ENCODE data around the gene PKD2L2. TPM values are rescaled to one million over a fixed set of nuclear protein-coding genes. Genes with fewer than 3 reads are reported as not detected.
"Not testable (repeated sequence)": the region's sequence is repeated elsewhere in the genome, so short reads cannot be mapped to it uniquely, and the experiment has no call there.

PKD2L2 gene
- total RNA-seq, 2 experiments from 2014 or later: not detected

DNA sequence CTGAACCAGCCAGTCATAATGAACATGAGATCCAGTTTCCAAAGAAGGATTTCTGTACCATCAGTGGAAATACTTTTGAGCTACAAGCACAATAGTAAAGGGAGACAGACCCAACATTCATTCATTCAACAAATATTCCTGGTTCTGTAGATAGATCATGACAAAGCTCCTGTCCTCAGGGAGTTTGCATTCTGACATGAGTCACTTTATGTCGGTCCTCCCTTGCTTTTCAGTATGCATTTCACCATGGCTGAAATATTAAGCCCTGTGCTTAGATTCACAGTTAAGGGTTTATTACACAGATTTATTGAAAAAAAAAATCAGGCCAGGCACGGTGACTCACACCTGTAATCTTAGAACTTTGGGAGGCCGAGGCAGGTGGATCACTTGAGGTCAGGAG is 27.0 kb upstream of the PKD2L2 start:
- DNase-seq: no peak
- POLR2A ChIA-PET: interaction anchor here (1.1 kb wide), 1 partner anchor 27 kb away, joined by 3 read pairs; the partner anchor contains the start of gene PKD2L2
- ATAC-seq (ENCODE audit: poor library complexity): no peak
- Mint-ChIP-seq H3K27ac (no peak overlapping the region), H3K36me3 (ENCODE audit: low read depth) (no peaks in the 10 kb centered on the region), H3K4me1 (ENCODE audit: low read depth) (peaks cover 27% of the 10 kb centered on the region), H3K4me3 (no peak overlapping the region), H3K9me3 (no peaks in the 10 kb centered on the region), H3K27me3 (no peaks in the 10 kb centered on the region)
- Histone ChIP-seq H3K4me3 (ENCODE audit: low read length) (no peak overlapping the region), H3K27ac (ENCODE audit: low read depth in 1 of 2, low read length in 2 of 2) (no peak overlapping the region), H3K4me1 (ENCODE audit: insufficient read depth, low read length) (peaks cover 6% of the 10 kb centered on the region), H3K27me3 (ENCODE audit: control insufficient read depth in 1 of 2, insufficient read depth in 2 of 2, low read length in 2 of 2) (no peaks in the 10 kb centered on the region), H3K36me3 (ENCODE audit: insufficient read depth, low read length) (no peaks in the 10 kb centered on the region), H3K9me3 (ENCODE audit: control insufficient read depth in 1 of 2, insufficient read depth in 1 of 2, low read length in 2 of 2) (no peaks in the 10 kb centered on the region)
- intact Hi-C loops (cut with DNase I, micrococcal nuclease): no loop called here
- TF ChIP-seq, protein P1, sequence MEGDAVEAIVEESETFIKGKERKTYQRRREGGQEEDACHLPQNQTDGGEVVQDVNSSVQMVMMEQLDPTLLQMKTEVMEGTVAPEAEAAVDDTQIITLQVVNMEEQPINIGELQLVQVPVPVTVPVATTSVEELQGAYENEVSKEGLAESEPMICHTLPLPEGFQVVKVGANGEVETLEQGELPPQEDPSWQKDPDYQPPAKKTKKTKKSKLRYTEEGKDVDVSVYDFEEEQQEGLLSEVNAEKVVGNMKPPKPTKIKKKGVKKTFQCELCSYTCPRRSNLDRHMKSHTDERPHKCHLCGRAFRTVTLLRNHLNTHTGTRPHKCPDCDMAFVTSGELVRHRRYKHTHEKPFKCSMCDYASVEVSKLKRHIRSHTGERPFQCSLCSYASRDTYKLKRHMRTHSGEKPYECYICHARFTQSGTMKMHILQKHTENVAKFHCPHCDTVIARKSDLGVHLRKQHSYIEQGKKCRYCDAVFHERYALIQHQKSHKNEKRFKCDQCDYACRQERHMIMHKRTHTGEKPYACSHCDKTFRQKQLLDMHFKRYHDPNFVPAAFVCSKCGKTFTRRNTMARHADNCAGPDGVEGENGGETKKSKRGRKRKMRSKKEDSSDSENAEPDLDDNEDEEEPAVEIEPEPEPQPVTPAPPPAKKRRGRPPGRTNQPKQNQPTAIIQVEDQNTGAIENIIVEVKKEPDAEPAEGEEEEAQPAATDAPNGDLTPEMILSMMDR (IDR thresholded peaks at IDR 0.05): no peak
- CTCF ChIA-PET: no interaction called here

DNA sequence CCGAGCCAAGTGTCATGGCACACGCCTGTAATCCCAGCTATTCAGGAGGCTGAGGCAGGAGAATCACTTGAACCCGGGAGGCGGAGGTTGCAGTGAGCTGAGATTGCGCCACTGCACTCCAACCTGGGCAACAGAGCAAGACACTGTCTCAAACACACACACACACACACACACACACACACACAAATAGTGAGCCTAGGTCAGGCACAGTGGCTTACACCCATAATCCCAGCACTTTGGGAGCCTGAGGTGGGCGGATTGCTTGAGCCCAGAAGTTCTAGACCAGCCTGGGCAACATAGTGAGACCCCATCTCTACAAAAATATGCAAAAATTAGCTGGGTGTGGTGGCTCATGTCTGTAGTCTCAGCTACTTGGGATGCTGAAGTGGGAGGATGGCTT is 25.6 kb upstream of the PKD2L2 start:
- H3K27ac ChIP-seq (ENCODE audit: low read depth in 1 of 2, low read length in 2 of 2); H3K36me3 Mint-ChIP-seq (ENCODE audit: low read depth); H3K27me3 ChIP-seq (ENCODE audit: control insufficient read depth in 1 of 2, insufficient read depth in 2 of 2, low read length in 2 of 2); ATAC-seq (ENCODE audit: poor library complexity); H3K36me3 ChIP-seq (ENCODE audit: insufficient read depth, low read length); H3K4me3 Mint-ChIP-seq; CTCF ChIA-PET; H3K9me3 ChIP-seq (ENCODE audit: control insufficient read depth in 1 of 2, insufficient read depth in 1 of 2, low read length in 2 of 2); H3K4me3 ChIP-seq (ENCODE audit: low read length); intact Hi-C loops (cut with DNase I, micrococcal nuclease); H3K9me3 Mint-ChIP-seq; H3K27ac Mint-ChIP-seq; H3K4me1 ChIP-seq (ENCODE audit: insufficient read depth, low read length); POLR2A ChIA-PET; H3K27me3 Mint-ChIP-seq; DNase-seq: not testable (repeated sequence)
- peaks cover 13% of the 10 kb centered on the region for H3K4me1 Mint-ChIP-seq (ENCODE audit: low read depth)

DNA sequence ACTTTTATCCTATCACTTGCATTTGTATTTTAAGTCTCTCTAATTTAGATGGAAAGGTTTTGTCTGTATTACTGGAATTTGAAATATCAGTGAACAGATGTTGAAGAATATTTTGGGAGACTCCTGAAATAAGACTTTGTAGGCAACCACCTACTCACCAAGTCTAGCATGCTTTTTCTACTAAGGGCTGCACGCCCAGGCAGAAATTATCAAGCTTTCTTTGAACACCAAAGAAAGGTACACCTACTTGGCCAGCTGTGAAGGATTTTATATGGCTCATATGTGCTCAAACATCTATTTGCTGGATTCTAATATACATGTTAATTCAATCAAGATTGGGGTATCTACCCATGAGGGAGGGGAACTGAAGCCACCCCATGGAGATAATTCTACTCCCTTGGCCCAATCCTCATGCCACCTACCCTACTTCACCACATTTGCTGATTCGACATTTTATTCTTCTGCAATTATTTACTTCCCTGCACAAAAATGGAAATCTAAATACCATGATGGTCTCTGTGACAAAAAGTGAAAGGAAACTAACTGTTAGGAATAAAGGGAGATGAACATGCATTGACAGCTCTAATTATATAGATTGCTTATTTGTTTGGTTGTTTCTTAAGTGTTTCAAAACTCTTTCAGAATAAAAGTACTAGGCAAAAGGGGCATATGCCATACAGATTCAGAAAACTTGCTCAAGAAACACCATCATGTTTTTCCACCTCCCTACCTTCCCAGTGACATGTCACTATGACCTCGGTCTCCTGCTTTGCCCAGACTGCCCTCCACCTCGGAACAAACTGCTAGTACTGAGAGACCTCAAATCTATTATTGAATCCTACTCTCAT is 22.5 kb upstream of the PKD2L2 start:
- Mint-ChIP-seq H3K4me1 (ENCODE audit: low read depth) (peaks cover 5% of the 10 kb centered on the region), H3K36me3 (ENCODE audit: low read depth) (no peaks in the 10 kb centered on the region), H3K9me3 (no peaks in the 10 kb centered on the region), H3K4me3 (no peak overlapping the region), H3K27me3 (no peaks in the 10 kb centered on the region), H3K27ac (no peak overlapping the region)
- intact Hi-C loops (cut with DNase I, micrococcal nuclease): no loop called here
- DNase-seq (no peak), ATAC-seq (ENCODE audit: poor library complexity) (no peak)
- ChIA-PET POLR2A (no interaction called here), CTCF (interaction anchor here (1.1 kb wide), 1 partner anchor 12 kb away, joined by 3 read pairs; no protein-coding TSS in a partner anchor)
- Histone ChIP-seq H3K4me1 (ENCODE audit: insufficient read depth, low read length) (no peaks in the 10 kb centered on the region), H3K36me3 (ENCODE audit: insufficient read depth, low read length) (no peaks in the 10 kb centered on the region), H3K27ac (ENCODE audit: low read depth in 1 of 2, low read length in 2 of 2) (no peak overlapping the region), H3K27me3 (ENCODE audit: control insufficient read depth in 1 of 2, insufficient read depth in 2 of 2, low read length in 2 of 2) (no peaks in the 10 kb centered on the region), H3K4me3 (ENCODE audit: low read length) (no peak overlapping the region), H3K9me3 (ENCODE audit: control insufficient read depth in 1 of 2, insufficient read depth in 1 of 2, low read length in 2 of 2) (no peaks in the 10 kb centered on the region)
- TF ChIP-seq, protein P1 (IDR thresholded peaks at IDR 0.05): no peak

All from CD4-positive, alpha-beta T cell (primary cell).